ENCODE data around the gene ZNF768.

ZNF768 gene

GRCh38 chr16:30491229-30491628, 35.1 kb downstream of the ZNF768 start:
- no peak for TF ChIP-seq CTCF (IDR thresholded peaks at IDR 0.05; ENCODE audit: low read depth, low read length, missing control alignments)
- in situ Hi-C loops (cut with HindIII; ENCODE audit: low sequenced_read_pairs), result no loop called here
- no peak overlapping the region for H3K4me3 ChIP-seq (ENCODE audit: low read depth, low read length)
- no peak for DNase-seq (ENCODE audit: low read depth)

GRCh38 chr16:30490210-30490609, 36.2 kb downstream of the ZNF768 start:
- H3K4me3 ChIP-seq (ENCODE audit: low read depth, low read length), result no peak overlapping the region
- TF ChIP-seq CTCF (IDR thresholded peaks at IDR 0.05; ENCODE audit: low read depth, low read length, missing control alignments), result no peak
- no peak for DNase-seq (ENCODE audit: low read depth)
- in situ Hi-C loops (cut with HindIII; ENCODE audit: low sequenced_read_pairs), result no loop called here

GRCh38 chr16:30488764-30489605, 37.4 kb downstream of the ZNF768 start:
- no peak for DNase-seq (ENCODE audit: low read depth)
- in situ Hi-C loops (cut with HindIII; ENCODE audit: low sequenced_read_pairs), result no loop called here
- no peak for TF ChIP-seq CTCF (IDR thresholded peaks at IDR 0.05; ENCODE audit: low read depth, low read length, missing control alignments)
- H3K4me3 ChIP-seq (ENCODE audit: low read depth, low read length), result no peak overlapping the region

- no peak for TF ChIP-seq CTCF (IDR thresholded peaks at IDR 0.05; ENCODE audit: low read depth, low read length, missing control alignments)
- in situ Hi-C loops (cut with HindIII; ENCODE audit: low sequenced_read_pairs), result no loop called here
- DNase-seq (ENCODE audit: low read depth), result no peak
These were observed 40.4 kb downstream of the ZNF768 start for GRCh38 chr16:30485818-30486436.

GRCh38 chr16:30484887-30485286, 41.5 kb downstream of the ZNF768 start:
- no peak for TF ChIP-seq CTCF (IDR thresholded peaks at IDR 0.05; ENCODE audit: low read depth, low read length, missing control alignments)
- DNase-seq (ENCODE audit: low read depth), result no peak
- in situ Hi-C loops (cut with HindIII; ENCODE audit: low sequenced_read_pairs), result no loop called here
- H3K4me3 ChIP-seq (ENCODE audit: low read depth, low read length), result no peak overlapping the region

More at GRCh38 chr16:30485818-30486436, 40.4 kb downstream of the ZNF768 start:
- no peak overlapping the region for H3K4me3 ChIP-seq (ENCODE audit: low read depth, low read length)

- H3K4me3 ChIP-seq (ENCODE audit: low read depth, low read length), result no peak overlapping the region
- TF ChIP-seq CTCF (IDR thresholded peaks at IDR 0.05; ENCODE audit: low read depth, low read length, missing control alignments), result peak; percentile 14
- no peak for DNase-seq (ENCODE audit: low read depth)
- in situ Hi-C loops (cut with HindIII; ENCODE audit: low sequenced_read_pairs), result no loop called here
These were observed 44.0 kb downstream of the ZNF768 start for GRCh38 chr16:30482366-30482765.

Data from astrocyte of the cerebellum (primary cell).